ENCODE data around the gene MT1H.
"Not testable (repeated sequence)": the region's sequence is repeated elsewhere in the genome, so short reads cannot be mapped to it uniquely, and the experiment has no call there.

The MT1H gene

DNA sequence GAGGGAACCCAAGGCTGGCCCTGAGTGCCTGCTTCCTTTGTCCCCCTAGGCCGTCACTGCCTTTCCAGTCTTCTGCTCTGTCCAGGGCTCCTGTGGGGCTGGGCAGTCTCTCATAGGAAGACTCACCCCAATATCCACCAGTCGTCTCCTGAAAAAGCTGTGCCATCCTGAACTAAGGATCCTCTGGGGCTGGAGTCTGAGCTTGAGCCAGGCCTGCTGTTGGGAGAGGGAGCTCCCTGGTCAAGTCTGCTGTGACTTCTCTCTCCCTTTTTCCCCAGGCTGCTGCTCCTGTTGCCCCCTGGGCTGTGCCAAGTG, 963 bp downstream of the MT1H start:
- no peaks in the 10 kb centered on the region for H3K9me3 ChIP-seq (ENCODE audit: low read length)
- H3K4me1 ChIP-seq (ENCODE audit: insufficient read depth, low read length): no peaks in the 10 kb centered on the region
- no peak overlapping the region for H3K4me3 ChIP-seq (ENCODE audit: low read depth in 1 of 2, low read length in 2 of 2)
- H3K27me3 ChIP-seq (ENCODE audit: control insufficient read depth in 1 of 2, insufficient read depth in 2 of 2, low read length in 2 of 2): peaks cover 41 to 69% of the 10 kb centered on the region in 2 donors
- no peaks in the 10 kb centered on the region for H3K36me3 ChIP-seq (ENCODE audit: insufficient read depth, low read length)
- no peak overlapping the region for H3K9ac ChIP-seq (ENCODE audit: low read length)
- H3K27ac ChIP-seq (ENCODE audit: low read depth, low read length): no peak overlapping the region

DNA sequence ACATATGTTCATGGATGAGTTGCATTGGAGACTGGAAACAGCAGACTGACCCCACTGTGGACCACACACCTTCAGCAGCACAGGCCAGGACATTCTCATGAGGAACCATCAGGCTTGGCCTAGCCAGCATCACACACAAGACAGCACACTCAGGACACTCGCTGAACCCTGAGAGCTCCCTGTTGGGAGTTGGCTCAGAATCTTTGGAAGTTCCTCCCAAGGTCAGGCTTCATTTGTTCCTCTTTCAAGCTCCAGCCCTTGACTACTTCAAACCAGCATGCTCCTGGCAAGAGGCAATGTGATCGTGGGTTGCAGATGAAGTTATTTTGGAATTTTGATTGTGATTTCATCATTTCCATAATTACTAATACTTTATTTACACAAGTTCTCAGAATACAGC, 2.1 kb downstream of the MT1H start:
- peaks cover 41 to 71% of the 10 kb centered on the region in 2 donors for H3K27me3 ChIP-seq (ENCODE audit: control insufficient read depth in 1 of 2, insufficient read depth in 2 of 2, low read length in 2 of 2)
- not testable (repeated sequence) for H3K4me3 ChIP-seq (ENCODE audit: low read depth in 1 of 2, low read length in 2 of 2); H3K27ac ChIP-seq (ENCODE audit: low read depth, low read length); H3K9ac ChIP-seq (ENCODE audit: low read length); H3K4me1 ChIP-seq (ENCODE audit: insufficient read depth, low read length); H3K36me3 ChIP-seq (ENCODE audit: insufficient read depth, low read length); H3K9me3 ChIP-seq (ENCODE audit: low read length)

- H3K36me3 ChIP-seq (ENCODE audit: insufficient read depth, low read length); H3K9ac ChIP-seq (ENCODE audit: low read length); H3K4me3 ChIP-seq (ENCODE audit: low read depth in 1 of 2, low read length in 2 of 2); H3K27ac ChIP-seq (ENCODE audit: low read depth, low read length); H3K4me1 ChIP-seq (ENCODE audit: insufficient read depth, low read length); H3K9me3 ChIP-seq (ENCODE audit: low read length): not testable (repeated sequence)
- peaks cover 36 to 70% of the 10 kb centered on the region in 2 donors for H3K27me3 ChIP-seq (ENCODE audit: control insufficient read depth in 1 of 2, insufficient read depth in 2 of 2, low read length in 2 of 2)
Observed at GRCh38 chr16:56672171-56672570, 2.6 kb downstream of the MT1H start.

DNA sequence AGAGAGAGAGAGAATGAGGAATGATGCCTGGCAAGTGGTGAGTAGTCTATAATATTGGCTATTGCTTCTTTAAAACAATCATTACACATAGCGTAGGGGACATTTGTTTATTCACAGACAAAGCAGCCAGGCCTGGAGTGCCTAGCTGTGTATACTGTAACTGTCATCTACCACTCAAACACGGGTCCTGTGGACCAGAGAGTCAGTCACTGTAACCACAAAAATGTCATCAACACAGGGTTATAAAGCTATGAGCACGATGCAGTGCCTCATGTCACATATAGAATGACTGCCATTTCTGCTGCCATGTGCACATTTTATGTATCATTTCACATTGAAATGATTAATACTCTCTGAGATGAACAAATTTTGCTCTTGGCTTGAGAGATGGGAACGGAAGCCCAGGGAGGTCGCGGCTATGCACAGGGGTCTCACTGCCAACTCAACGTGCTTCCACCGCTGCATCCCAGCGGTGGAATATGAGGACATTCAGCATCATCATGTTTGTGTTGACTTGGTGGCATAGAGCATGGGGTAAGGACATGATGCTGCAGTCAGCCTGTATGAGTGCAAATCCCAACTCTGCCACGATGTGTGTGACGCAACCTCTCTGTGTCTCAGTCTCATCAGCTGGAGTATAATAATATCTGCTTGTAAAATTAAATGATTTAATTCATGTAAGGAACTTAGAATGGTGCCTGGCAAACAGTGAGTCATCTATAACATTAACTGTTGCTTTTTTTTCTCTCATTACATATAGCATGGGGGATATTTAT, 3.3 kb downstream of the MT1H start:
- Histone ChIP-seq H3K4me1 (ENCODE audit: insufficient read depth, low read length) (peaks cover 4% of the 10 kb centered on the region), H3K27ac (ENCODE audit: low read depth, low read length) (no peak overlapping the region), H3K9me3 (ENCODE audit: low read length) (no peaks in the 10 kb centered on the region), H3K27me3 (ENCODE audit: control insufficient read depth in 1 of 2, insufficient read depth in 2 of 2, low read length in 2 of 2) (peaks cover 29 to 63% of the 10 kb centered on the region in 2 donors), H3K36me3 (ENCODE audit: insufficient read depth, low read length) (no peaks in the 10 kb centered on the region), H3K4me3 (ENCODE audit: low read depth in 1 of 2, low read length in 2 of 2) (no peak overlapping the region), H3K9ac (ENCODE audit: low read length) (no peak overlapping the region)

GRCh38 chr16:56673921-56674320, 4.3 kb downstream of the MT1H start:
- no peak overlapping the region for H3K27ac ChIP-seq (ENCODE audit: low read depth, low read length)
- H3K4me3 ChIP-seq (ENCODE audit: low read depth in 1 of 2, low read length in 2 of 2): no peak overlapping the region
- H3K9ac ChIP-seq (ENCODE audit: low read length): no peak overlapping the region
- no peaks in the 10 kb centered on the region for H3K36me3 ChIP-seq (ENCODE audit: insufficient read depth, low read length)
- no peaks in the 10 kb centered on the region for H3K9me3 ChIP-seq (ENCODE audit: low read length)
- peaks cover 4% of the 10 kb centered on the region for H3K4me1 ChIP-seq (ENCODE audit: insufficient read depth, low read length)
- peaks cover 23 to 53% of the 10 kb centered on the region in 2 donors for H3K27me3 ChIP-seq (ENCODE audit: control insufficient read depth in 1 of 2, insufficient read depth in 2 of 2, low read length in 2 of 2)

GRCh38 chr16:56674570-56674969, 5.0 kb downstream of the MT1H start:
- not testable (repeated sequence) for H3K36me3 ChIP-seq (ENCODE audit: insufficient read depth, low read length); H3K27ac ChIP-seq (ENCODE audit: low read depth, low read length); H3K4me3 ChIP-seq (ENCODE audit: low read depth in 1 of 2, low read length in 2 of 2); H3K9ac ChIP-seq (ENCODE audit: low read length); H3K9me3 ChIP-seq (ENCODE audit: low read length); H3K4me1 ChIP-seq (ENCODE audit: insufficient read depth, low read length)
- peaks cover 18 to 46% of the 10 kb centered on the region in 2 donors for H3K27me3 ChIP-seq (ENCODE audit: control insufficient read depth in 1 of 2, insufficient read depth in 2 of 2, low read length in 2 of 2)

GRCh38 chr16:56675685-56676210, 6.1 kb downstream of the MT1H start:
- no peak overlapping the region for H3K9ac ChIP-seq (ENCODE audit: low read length)
- H3K27ac ChIP-seq (ENCODE audit: low read depth, low read length): no peak overlapping the region
- H3K4me1 ChIP-seq (ENCODE audit: insufficient read depth, low read length): peaks cover 4% of the 10 kb centered on the region
- peaks cover 12 to 35% of the 10 kb centered on the region in 2 donors for H3K27me3 ChIP-seq (ENCODE audit: control insufficient read depth in 1 of 2, insufficient read depth in 2 of 2, low read length in 2 of 2)
- H3K9me3 ChIP-seq (ENCODE audit: low read length): no peaks in the 10 kb centered on the region
- no peak overlapping the region for H3K4me3 ChIP-seq (ENCODE audit: low read depth in 1 of 2, low read length in 2 of 2)
- H3K36me3 ChIP-seq (ENCODE audit: insufficient read depth, low read length): no peaks in the 10 kb centered on the region

DNA sequence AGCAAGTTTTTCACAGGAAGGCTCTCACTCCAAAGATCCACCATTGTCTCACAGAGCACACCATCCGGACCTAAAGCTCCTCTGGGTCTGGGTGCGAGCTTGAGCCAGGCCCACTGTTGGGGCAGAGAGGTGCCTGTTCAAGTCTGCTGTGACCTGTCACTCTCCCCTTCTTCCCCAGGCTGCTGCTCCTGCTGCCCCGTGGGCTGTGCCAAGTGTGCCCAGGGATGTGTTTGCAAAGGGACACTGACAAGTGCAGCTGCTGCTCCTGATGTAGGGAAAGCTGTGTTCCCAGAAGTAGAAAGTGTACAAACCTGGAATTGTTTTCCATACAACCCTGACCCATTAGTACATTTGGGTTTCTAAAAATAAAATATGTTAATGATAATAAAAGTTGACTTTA, 7.9 kb downstream of the MT1H start:
- Histone ChIP-seq H3K27me3 (ENCODE audit: control insufficient read depth in 1 of 2, insufficient read depth in 2 of 2, low read length in 2 of 2) (peaks cover 12 to 32% of the 10 kb centered on the region in 2 donors), H3K4me1 (ENCODE audit: insufficient read depth, low read length) (peaks cover 4% of the 10 kb centered on the region), H3K4me3 (ENCODE audit: low read depth in 1 of 2, low read length in 2 of 2) (no peak overlapping the region), H3K9ac (ENCODE audit: low read length) (no peak overlapping the region), H3K9me3 (ENCODE audit: low read length) (no peaks in the 10 kb centered on the region), H3K27ac (ENCODE audit: low read depth, low read length) (no peak overlapping the region), H3K36me3 (ENCODE audit: insufficient read depth, low read length) (no peaks in the 10 kb centered on the region)

DNA sequence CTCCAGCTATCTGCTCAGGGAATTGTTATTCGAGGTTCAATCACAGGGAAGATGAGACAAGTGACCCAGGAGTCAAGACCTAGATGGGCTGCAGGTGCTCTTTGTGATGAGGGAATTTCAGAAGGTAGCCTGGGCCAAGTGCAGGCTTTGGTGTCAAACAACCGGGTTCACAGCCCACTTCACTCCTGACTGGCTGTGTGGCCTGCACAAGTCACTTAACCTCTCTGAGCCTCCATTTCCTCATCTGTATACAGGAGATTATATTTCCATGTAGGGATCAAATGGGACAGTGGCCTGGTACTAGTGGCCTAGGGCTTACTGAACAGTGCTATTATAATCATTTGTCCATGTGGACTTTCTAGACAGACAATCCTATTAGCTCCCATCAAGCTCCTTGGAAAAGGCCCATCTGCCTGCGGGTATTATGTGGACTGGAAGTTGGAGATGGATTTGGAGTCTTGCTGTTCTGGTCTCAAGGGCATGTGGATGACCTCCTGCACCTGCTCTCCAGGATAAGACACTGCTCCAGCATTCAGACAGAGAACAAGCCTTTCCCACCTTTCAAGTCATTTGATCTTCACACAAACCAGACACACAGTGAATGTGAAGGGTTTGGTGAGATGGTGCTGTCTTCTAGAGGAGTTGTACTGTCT, 9.6 kb downstream of the MT1H start:
- H3K9ac ChIP-seq (ENCODE audit: low read length): no peak overlapping the region
- H3K27me3 ChIP-seq (ENCODE audit: control insufficient read depth in 1 of 2, insufficient read depth in 2 of 2, low read length in 2 of 2): peaks cover 12 to 22% of the 10 kb centered on the region in 2 donors
- H3K4me3 ChIP-seq (ENCODE audit: low read depth in 1 of 2, low read length in 2 of 2): no peak overlapping the region
- H3K36me3 ChIP-seq (ENCODE audit: insufficient read depth, low read length): no peaks in the 10 kb centered on the region
- peaks cover 21% of the 10 kb centered on the region for H3K4me1 ChIP-seq (ENCODE audit: insufficient read depth, low read length)
- H3K9me3 ChIP-seq (ENCODE audit: low read length): no peaks in the 10 kb centered on the region
- no peak overlapping the region for H3K27ac ChIP-seq (ENCODE audit: low read depth, low read length)

DNA sequence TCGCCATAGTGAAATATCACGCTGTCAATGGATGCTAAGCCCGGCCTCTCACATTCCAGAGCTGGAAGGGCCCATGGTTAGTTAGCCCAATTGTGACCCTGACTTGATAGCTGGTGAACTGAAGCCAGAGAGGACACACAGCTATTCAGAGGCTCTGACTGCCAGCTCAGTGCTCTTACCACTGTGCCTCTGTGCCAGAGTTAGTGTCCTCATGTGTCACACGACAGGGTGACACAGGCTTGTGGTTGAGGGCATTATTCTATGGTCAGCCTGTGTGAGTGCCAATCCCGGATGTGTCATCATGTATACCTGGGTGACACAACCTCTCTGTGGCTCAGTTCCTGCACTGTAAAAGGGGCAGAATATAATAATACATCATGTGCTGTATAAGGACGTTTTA, 10.2 kb downstream of the MT1H start:
- Histone ChIP-seq H3K9me3 (ENCODE audit: low read length) (no peaks in the 10 kb centered on the region), H3K27ac (ENCODE audit: low read depth, low read length) (no peak overlapping the region)

GRCh38 chr16:56681939-56682702, 12.5 kb downstream of the MT1H start, which contains the start of gene MT1X:
TSS of gene MT1X (plus strand) at chr16:56682470. CDS start at chr16:56682541, 71 bp downstream.
- Histone ChIP-seq H3K27ac (ENCODE audit: low read depth, low read length) (peak within 1 kb of the TSS; percentile 96), H3K4me3 (ENCODE audit: low read depth in 1 of 2, low read length in 2 of 2) (peak within 1 kb of the TSS; percentile 61 to 74), H3K27me3 (ENCODE audit: control insufficient read depth in 1 of 2, insufficient read depth in 2 of 2, low read length in 2 of 2) (no peaks in the 10 kb centered on the region), H3K4me1 (ENCODE audit: insufficient read depth, low read length) (peaks cover 30% of the 10 kb centered on the region), H3K36me3 (ENCODE audit: insufficient read depth, low read length) (no peaks in the 10 kb centered on the region), H3K9me3 (ENCODE audit: low read length) (no peaks in the 10 kb centered on the region), H3K9ac (ENCODE audit: low read length) (peak within 1 kb of the TSS; percentile 62)

More for the DNA sequence above, 10.2 kb downstream of the MT1H start:
- H3K27me3 ChIP-seq (ENCODE audit: control insufficient read depth in 1 of 2, insufficient read depth in 2 of 2, low read length in 2 of 2): peaks cover 12 to 22% of the 10 kb centered on the region in 2 donors
- peaks cover 28% of the 10 kb centered on the region for H3K4me1 ChIP-seq (ENCODE audit: insufficient read depth, low read length)
- H3K4me3 ChIP-seq (ENCODE audit: low read depth in 1 of 2, low read length in 2 of 2): no peak overlapping the region
- no peak overlapping the region for H3K9ac ChIP-seq (ENCODE audit: low read length)
- H3K36me3 ChIP-seq (ENCODE audit: insufficient read depth, low read length): no peaks in the 10 kb centered on the region
